Suppressor macrophage (primary cell): Measurements from ENCODE around the gene VPS13A.
"Not testable (repeated sequence)": the region's sequence is repeated elsewhere in the genome, so short reads cannot be mapped to it uniquely, and the experiment has no call there.

ENCODE experiments used
- DNase-seq, 4 experiments: peaks; one replicate each; pipeline ENCODE4 v3.0.0-alpha.2; 2020 to 2022

Gene VPS13A

GRCh38 chr9:77188242-77188641, 10.9 kb downstream of the VPS13A start:
- no peak for DNase-seq

- DNase-seq: no peak
These were observed 17.1 kb downstream of the VPS13A start for GRCh38 chr9:77194423-77194822.

GRCh38 chr9:77210116-77210515, 32.8 kb downstream of the VPS13A start:
- DNase-seq: no peak

- DNase-seq: no peak
These were observed 34.2 kb downstream of the VPS13A start for GRCh38 chr9:77211561-77211960.

- DNase-seq: no peak
These were observed 35.5 kb downstream of the VPS13A start for GRCh38 chr9:77212801-77213200.

- no peak for DNase-seq
These were observed 38.5 kb downstream of the VPS13A start for GRCh38 chr9:77215874-77216273.

- DNase-seq: no peak
These were observed 41.3 kb downstream of the VPS13A start for GRCh38 chr9:77218612-77219011.

- DNase-seq: no peak
These were observed 44.1 kb downstream of the VPS13A start for GRCh38 chr9:77221431-77221830.

- DNase-seq: peak in 2 of 4 experiments; percentile 1 to 12
These were observed 47.5 kb downstream of the VPS13A start for GRCh38 chr9:77224746-77225312.

- no peak for DNase-seq
These were observed 59.4 kb downstream of the VPS13A start for GRCh38 chr9:77236693-77237092.

GRCh38 chr9:77237896-77238295, 60.6 kb downstream of the VPS13A start:
- no peak for DNase-seq

- no peak for DNase-seq
These were observed 73.7 kb downstream of the VPS13A start for GRCh38 chr9:77251050-77251449.

- no peak for DNase-seq
These were observed 79.9 kb downstream of the VPS13A start for GRCh38 chr9:77257275-77257674.

- no peak for DNase-seq
These were observed 84.3 kb downstream of the VPS13A start for GRCh38 chr9:77261605-77262004.

GRCh38 chr9:77267762-77268161, 90.4 kb downstream of the VPS13A start:
- not testable (repeated sequence) for DNase-seq

GRCh38 chr9:77271023-77271690, 93.8 kb downstream of the VPS13A start:
- DNase-seq: no peak

GRCh38 chr9:77276799-77277198, 99.5 kb downstream of the VPS13A start:
- no peak for DNase-seq

GRCh38 chr9:77277719-77278118, 100.4 kb downstream of the VPS13A start:
- no peak for DNase-seq

- DNase-seq: no peak
These were observed 106.7 kb downstream of the VPS13A start for GRCh38 chr9:77283991-77284390.

- no peak for DNase-seq
These were observed 107.3 kb downstream of the VPS13A start for GRCh38 chr9:77284616-77285015.

GRCh38 chr9:77290373-77290772, 113.0 kb downstream of the VPS13A start:
- no peak for DNase-seq

GRCh38 chr9:77291714-77292113, 114.4 kb downstream of the VPS13A start:
- DNase-seq: no peak

- no peak for DNase-seq
These were observed 116.6 kb downstream of the VPS13A start for GRCh38 chr9:77293949-77294348.

GRCh38 chr9:77304543-77304942, 127.2 kb downstream of the VPS13A start:
- DNase-seq: no peak
